ENCODE measurements around the gene MITD1.

DNA sequence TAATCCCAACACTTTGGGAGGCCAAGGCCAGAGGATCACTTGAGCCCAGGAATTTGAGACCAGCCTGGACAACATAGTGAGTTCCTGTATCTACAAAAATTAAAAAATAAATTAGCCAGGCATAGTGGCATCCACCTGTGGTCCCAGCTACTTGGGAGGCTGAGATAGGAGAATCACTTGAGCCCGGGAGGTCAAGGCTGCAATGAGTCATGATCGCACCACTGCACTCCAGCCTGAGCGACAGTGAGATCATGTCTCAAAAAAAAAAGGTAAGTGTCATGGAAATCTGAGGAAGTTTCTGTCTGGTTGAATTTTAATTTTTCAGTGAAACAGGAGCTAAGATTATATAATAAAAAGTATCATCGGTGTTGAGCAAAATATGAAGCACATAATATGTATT lies 41.9 kb downstream of the MITD1 start:
- no peak for TF ChIP-seq YY1 (IDR thresholded peaks at IDR 0.05; ENCODE audit: insufficient read depth, insufficient read length)
- no peak for TF ChIP-seq ZNF274 (IDR thresholded peaks at IDR 0.05; ENCODE audit: low read depth, low read length)

Data from NT2/D1 (cell line).